Thymus (tissue), 11 donors: ENCODE results near the gene GPX5. TPM values are rescaled to one million over a fixed set of nuclear protein-coding genes. Genes with fewer than 3 reads are reported as not detected.
"Not testable (repeated sequence)": the region's sequence is repeated elsewhere in the genome, so short reads cannot be mapped to it uniquely, and the experiment has no call there.

Source experiments
- DNase-seq, 9 donors: peaks; one replicate each; pipeline ENCODE4 v3.0.0-alpha.2; 2013; ENCODE audit warnings: low spot score in 9 of 9, low read depth in 6 of 9, missing footprints in 1 of 9
- H3K27ac ChIP-seq, 2 donors: one replicate each; pipeline ENCODE4 v1.5.1; 2013; ENCODE audit warnings: control low read depth in 1 of 2, low read depth in 1 of 2, low read length in 1 of 2, mild to moderate bottlenecking in 1 of 2, moderate library complexity in 1 of 2
- H3K27me3 ChIP-seq, 2 donors: one replicate each; pipeline ENCODE4 v1.5.1; 2013; ENCODE audit warnings: low read length in 1 of 2; ENCODE audit not compliant: control insufficient read depth in 2 of 2, insufficient read depth in 1 of 2
- H3K36me3 ChIP-seq, 2 donors: one replicate each; pipeline ENCODE4 v1.5.1; 2013; ENCODE audit warnings: low read length in 1 of 2, mild to moderate bottlenecking in 1 of 2, moderate library complexity in 1 of 2; ENCODE audit not compliant: control insufficient read depth in 2 of 2, insufficient read depth in 2 of 2
- H3K4me1 ChIP-seq, 2 donors: one replicate each; pipeline ENCODE4 v1.5.1; 2013; ENCODE audit warnings: low read length in 2 of 2; ENCODE audit not compliant: control insufficient read depth in 2 of 2, insufficient read depth in 2 of 2
- H3K4me3 ChIP-seq, 2 donors: one replicate each; pipeline ENCODE4 v1.5.1; 2013; ENCODE audit warnings: low read length in 2 of 2, control low read depth in 1 of 2, mild to moderate bottlenecking in 1 of 2
- H3K9me3 ChIP-seq, 2 donors: one replicate each; pipeline ENCODE4 v1.5.1; 2013; ENCODE audit warnings: low read length in 1 of 2, mild to moderate bottlenecking in 1 of 2; ENCODE audit not compliant: control insufficient read depth in 2 of 2, insufficient read depth in 1 of 2
- WGBS: extraction: QIAGEN DNeasy Blood & Tissue Kit; methylation state at CpG from one replicate; pipeline ENCODE4 v1.1.7; 2013; 5-methylcytosine and 5-hydroxymethylcytosine counted together
- polyA plus RNA-seq: library from polyadenylated mRNA; stranded (reverse); fragments of 200-250 nt; gene quantifications from one replicate; pipeline ENCODE4 v1.2.3, GENCODE V29; 2013
- total RNA-seq: library from RNA; stranded (reverse); fragments of 120-200 nt; gene quantifications from one replicate; pipeline ENCODE4 v1.2.4, GENCODE V29; 2013
- donor health status: healthy.

Gene GPX5
- total and polyA plus RNA-seq, 2 donors = 0.05 TPM; not detected in 1

DNA sequence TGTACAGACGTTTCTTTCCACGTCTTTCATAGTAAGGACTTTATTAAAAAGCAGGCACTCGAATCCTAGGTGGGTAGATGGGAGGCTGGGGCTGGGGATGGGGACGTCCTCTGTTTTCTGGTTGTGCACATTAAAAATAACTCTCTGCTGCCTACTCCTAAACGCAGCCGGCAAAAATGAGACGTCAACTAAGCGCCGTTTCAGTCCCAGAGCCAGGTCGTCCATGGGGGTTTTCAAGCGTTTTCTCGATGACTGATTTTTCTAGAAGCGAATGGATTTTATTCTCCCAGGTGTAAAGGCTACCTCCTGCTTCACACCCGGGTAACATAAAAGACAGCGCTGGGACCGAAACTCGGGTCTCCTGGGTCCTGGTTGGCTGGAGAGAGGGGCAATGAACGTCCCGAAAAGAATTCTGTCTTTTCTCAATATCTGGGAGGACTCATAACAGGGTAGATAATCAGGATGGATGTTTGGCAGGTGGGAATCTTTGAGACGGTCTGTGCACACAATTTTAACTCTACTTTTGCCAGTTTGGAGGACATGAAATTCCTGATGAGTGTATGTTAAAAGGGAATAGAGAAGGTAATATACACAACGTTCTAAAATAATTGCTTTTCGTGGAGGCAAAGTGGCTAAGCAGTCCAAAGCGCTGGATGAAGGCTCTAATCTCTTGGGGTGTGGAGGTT, 35.3 kb upstream of the GPX5 start:
- H3K4me1 ChIP-seq = peaks cover 0 to 8% of the 10 kb centered on the region in 2 donors
- WGBS = 12% methylated on average over 23 of the region's 23 CpGs
- H3K27ac ChIP-seq = peak overlapping the region in 1 of 2 donors; percentile 91
- peaks cover 16 to 20% of the 10 kb centered on the region in 2 donors for H3K27me3 ChIP-seq
- peak overlapping the region; percentile 40 to 59 for H3K4me3 ChIP-seq
- no peaks in the 10 kb centered on the region for H3K9me3 ChIP-seq
- no peaks in the 10 kb centered on the region for H3K36me3 ChIP-seq
- DNase-seq = peak in 3 of 9 donors; percentile 14 to 22 (median 22)

DNA sequence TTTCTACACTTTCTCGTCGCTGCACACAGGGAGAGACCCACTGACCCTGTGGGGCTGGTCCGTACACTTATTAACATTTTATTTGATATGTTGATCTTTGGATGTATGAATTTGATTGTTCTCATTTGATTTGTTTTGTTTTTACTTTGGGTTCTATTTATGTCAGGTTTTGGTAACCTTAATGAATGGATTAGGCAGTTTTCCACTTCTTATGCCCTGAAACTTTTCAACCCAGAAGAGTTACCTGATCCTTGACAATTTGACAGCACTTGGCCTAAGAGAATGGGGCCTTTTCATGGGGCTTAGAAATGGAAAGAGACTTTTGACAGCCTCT, 33.7 kb upstream of the GPX5 start:
- DNase-seq = no peak
- Histone ChIP-seq H3K27ac (no peak overlapping the region), H3K4me3 (no peak overlapping the region), H3K4me1 (peaks cover 0 to 8% of the 10 kb centered on the region in 2 donors), H3K36me3 (no peaks in the 10 kb centered on the region), H3K9me3 (no peaks in the 10 kb centered on the region), H3K27me3 (peaks cover 16 to 20% of the 10 kb centered on the region in 2 donors)
- 48% methylated on average over 3 of the region's 3 CpGs for WGBS

DNA sequence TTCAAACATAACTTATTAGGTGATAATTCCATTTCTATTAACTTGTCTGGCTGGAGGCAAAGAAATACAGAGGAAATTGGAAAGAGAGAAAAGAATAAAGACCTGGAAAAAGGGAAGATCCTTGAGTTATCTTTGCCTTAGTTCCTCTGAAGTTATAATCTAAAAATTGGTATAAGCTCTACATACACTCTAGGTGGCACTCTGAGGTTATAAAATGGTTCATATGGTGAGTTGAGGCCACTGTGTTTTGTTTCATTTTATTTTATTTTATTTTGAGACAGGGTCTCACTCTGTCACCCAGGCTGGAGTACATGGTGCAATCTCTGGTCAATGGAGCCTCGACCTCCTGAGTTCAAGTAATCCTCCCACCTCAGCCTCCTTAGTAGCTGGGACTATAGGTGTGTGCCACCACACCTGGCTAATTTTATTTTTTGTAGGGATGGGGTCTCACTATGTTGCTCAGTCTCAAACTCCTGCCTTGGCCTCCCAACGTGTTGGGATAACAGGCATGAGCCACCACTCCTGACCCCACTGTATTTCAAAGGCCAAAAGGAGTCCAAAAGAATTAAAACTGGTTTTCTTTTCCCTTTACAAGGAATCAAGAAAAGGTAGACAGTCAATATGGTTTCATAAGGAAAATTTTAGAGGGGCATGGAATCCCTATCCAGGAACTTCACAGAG, 29.4 kb upstream of the GPX5 start:
- Histone ChIP-seq H3K4me1 (no peaks in the 10 kb centered on the region), H3K9me3 (no peaks in the 10 kb centered on the region), H3K27ac (no peak overlapping the region), H3K36me3 (no peaks in the 10 kb centered on the region), H3K4me3 (no peak overlapping the region), H3K27me3 (peaks cover 1 to 2% of the 10 kb centered on the region in 2 donors)
- WGBS = 48% methylated on average over 2 of the region's 2 CpGs
- no peak for DNase-seq

DNA sequence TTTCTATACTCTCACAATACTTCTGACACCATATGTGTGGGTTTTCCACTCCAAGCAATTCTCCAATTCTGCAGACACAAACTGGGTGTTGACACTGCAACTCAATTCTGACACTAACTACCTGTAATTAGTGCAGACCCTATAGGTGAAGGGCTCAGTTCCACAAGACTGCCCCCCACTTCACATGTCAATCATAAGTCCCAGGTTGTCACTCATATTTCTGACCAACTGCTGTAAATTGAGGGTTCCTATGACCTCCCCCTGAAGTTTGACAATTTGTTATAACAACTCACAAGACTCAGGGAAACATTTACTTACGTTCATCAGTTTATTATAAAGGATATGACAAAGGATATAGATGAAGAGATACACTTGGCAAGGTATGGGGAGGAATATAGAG, 28.4 kb upstream of the GPX5 start:
- H3K27ac ChIP-seq = no peak overlapping the region
- no peaks in the 10 kb centered on the region for H3K4me1 ChIP-seq
- 69% methylated on average over 1 of the region's 1 CpG for WGBS
- DNase-seq = no peak
- no peaks in the 10 kb centered on the region for H3K9me3 ChIP-seq
- H3K36me3 ChIP-seq = no peaks in the 10 kb centered on the region
- no peaks in the 10 kb centered on the region for H3K27me3 ChIP-seq
- no peak overlapping the region for H3K4me3 ChIP-seq

DNA sequence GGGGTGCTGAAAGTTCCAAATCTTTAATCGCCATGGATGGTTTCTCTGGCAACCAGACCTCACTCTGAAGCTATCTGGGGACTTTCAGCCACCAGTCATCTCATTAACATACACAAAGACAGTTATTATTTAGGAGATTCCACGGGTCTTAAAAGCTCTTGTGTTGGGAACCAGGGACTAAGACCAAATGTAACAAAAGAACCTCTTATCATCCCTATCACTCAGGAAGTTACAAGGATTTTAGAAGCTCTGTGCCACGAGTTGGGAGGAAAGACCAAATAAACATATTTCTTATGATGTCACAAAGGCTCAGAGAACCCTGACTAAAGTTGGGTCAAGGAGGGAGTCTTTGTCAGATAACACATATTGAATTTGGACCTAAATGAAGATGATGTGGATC, 27.8 kb upstream of the GPX5 start:
- Histone ChIP-seq H3K27me3 (no peaks in the 10 kb centered on the region), H3K9me3 (no peaks in the 10 kb centered on the region), H3K36me3 (no peaks in the 10 kb centered on the region), H3K4me1 (no peaks in the 10 kb centered on the region), H3K27ac (no peak overlapping the region), H3K4me3 (no peak overlapping the region)
- DNase-seq = no peak
- 34% methylated on average over 3 of the region's 3 CpGs for WGBS

DNA sequence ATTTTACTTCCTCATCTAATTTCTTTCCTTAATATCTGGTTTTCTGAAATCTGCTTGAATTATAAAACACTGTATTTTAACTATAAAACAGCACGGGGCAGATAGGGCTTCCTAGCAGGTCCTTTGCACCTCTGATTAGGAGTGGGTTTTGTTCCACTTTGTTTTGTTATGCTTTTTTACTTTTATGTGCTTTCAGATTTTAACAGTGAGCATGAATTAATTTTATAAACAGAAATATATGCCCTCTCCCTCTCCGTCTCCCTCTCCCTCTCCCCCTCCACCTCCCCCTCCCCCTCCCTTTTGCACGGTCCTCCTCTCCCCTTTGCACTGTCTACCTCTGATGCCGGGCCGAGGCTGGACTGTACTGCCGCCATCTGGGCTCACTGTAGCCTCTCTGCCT, 24.4 kb upstream of the GPX5 start:
- no peak overlapping the region for H3K27ac ChIP-seq
- no peaks in the 10 kb centered on the region for H3K4me1 ChIP-seq
- no peaks in the 10 kb centered on the region for H3K9me3 ChIP-seq
- no peak for DNase-seq
- WGBS = 97% methylated on average over 6 of the region's 6 CpGs
- no peak overlapping the region for H3K4me3 ChIP-seq
- no peaks in the 10 kb centered on the region for H3K27me3 ChIP-seq
- no peaks in the 10 kb centered on the region for H3K36me3 ChIP-seq

DNA sequence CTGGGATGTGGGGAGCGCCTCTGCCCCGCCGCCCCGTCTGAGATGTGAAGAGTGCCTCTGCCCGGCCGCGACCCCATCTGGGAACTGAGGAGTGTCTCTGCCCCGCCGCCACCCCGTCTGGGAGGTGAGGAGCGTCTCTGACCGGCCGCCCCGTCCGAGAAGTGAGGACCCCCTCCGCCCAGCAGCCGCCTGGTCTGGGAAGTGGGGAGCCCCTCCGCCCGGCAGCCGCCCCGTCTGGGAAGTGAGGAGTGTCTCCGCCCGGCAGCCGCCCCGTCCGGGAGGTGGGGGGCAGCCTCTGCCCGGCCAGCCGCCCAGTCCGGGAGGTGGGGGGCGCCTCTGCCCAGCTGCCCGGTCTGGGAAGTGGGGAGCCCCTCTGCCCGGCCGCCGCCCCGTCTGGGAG, 23.5 kb upstream of the GPX5 start:
- H3K27ac ChIP-seq, H3K27me3 ChIP-seq, H3K4me1 ChIP-seq, H3K9me3 ChIP-seq, DNase-seq, H3K4me3 ChIP-seq, H3K36me3 ChIP-seq: not testable (repeated sequence)
- WGBS = 95% methylated on average over 35 of the region's 35 CpGs

DNA sequence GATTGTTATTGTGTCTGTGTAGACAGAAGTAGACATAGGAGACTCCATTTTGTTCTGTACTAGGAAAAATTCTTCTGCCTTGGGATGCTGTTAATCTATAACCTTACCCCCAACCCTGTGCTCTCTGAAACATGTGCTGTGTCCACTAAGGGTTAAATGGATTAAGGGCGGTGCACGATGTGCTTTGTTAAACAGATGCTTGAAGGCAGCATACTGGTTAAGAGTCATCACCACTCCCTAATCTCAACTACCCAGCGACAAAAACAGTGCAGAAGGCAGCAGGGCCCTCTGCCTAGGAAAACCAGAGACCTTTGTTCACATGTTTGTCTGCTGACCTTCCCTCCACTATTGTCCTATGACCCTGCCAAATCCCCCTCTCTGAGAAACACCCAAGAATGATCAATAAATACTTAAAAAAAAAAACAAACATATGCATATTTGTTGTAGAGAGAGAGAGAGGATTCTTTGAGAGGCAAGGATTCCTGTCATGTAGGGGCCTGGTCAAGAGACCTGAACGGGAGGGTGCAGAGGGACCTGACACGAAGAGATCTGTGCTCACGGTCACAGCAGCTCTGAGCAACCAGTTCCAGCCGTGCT, 22.9 kb upstream of the GPX5 start:
- H3K9me3 ChIP-seq, H3K4me3 ChIP-seq, H3K27me3 ChIP-seq, H3K36me3 ChIP-seq, H3K4me1 ChIP-seq, DNase-seq, H3K27ac ChIP-seq: not testable (repeated sequence)
- 84% methylated on average over 7 of the region's 7 CpGs for WGBS

DNA sequence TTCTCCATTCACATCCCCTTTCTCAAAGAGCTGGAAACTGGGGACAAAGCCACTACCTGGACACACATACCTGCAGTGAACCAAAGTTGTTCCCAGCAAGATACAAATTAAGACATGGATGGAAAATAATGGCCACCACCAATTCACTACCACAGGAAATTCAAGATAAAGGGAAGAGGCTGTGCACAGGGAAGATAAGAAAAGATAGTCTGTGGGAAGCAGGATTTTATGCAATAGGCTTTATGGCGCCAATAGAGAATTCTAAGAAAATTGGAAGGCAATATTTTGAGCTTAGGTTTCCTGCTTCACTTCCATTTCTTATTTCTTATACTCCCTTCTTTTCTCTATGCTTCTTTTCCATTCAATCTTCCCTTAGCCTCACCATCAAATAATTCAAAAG, 19.9 kb upstream of the GPX5 start:
- Histone ChIP-seq H3K9me3 (no peaks in the 10 kb centered on the region), H3K27me3 (no peaks in the 10 kb centered on the region), H3K4me1 (peaks cover 0 to 4% of the 10 kb centered on the region in 2 donors), H3K4me3 (no peak overlapping the region), H3K36me3 (no peaks in the 10 kb centered on the region), H3K27ac (no peak overlapping the region)
- DNase-seq = no peak
- 85% methylated on average over 1 of the region's 1 CpG for WGBS
